ENCODE measurements around the gene SLC35C1. TPM values are rescaled to one million over a fixed set of nuclear protein-coding genes. Genes with fewer than 3 reads are reported as not detected.
A peak's percentile ranks its signal among the peaks of the same experiment; 100 is the strongest.

The SLC35C1 gene
- total and polyA plus RNA-seq, 9 of the 15 experiments (the other 6 are each of a cell fraction or from before 2014, with no cell fraction given): 0.65 to 13.1 (median 2.4) TPM

DNA sequence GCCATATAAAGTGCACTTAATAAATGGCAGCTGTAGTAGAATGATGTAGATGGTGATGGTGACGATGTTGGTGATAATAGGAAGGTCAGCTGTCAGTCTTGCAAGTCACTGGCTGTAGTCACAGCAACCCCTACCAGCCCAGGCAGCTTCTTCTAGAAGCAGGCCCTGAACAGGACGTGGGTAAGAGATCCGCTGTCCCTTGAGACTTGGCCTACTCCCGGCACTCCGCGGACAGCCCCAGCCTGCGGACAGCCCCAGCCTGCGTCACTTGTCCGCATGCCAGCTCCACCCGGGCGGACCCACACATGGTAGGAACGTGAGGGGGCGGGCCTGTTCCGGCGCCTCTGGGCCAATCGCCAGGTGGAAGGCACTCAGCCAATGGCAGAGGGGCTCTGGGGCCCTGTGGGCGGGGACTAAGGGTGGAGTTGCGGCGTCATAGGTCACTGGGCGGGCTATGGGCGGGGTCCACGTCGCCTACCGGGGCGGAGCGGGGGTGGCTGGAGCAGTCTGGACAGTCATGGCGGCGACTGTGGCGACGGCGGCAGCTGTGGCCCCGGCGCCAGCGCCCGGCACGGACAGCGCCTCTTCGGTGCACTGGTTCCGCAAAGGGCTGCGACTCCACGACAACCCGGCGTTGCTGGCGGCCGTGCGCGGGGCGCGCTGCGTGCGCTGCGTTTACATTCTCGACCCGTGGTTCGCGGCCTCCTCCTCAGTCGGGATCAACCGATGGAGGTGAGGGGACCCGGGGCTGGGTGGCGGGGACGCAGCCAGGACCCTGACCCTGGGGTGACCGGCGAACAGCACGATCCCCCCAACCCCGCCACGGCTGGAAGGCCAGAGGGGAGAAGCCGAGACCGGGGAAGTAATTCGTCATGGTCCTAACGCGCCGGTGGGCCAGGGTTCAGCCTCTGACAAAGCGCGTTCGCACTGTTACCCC is 42.3 kb downstream of the SLC35C1 start, which contains the start of gene CRY2:
TSS of gene CRY2 (plus strand) at position 502 of the 937 bp plus-strand sequence. CDS start at position 518, 16 bp downstream.
- POLR2A ChIA-PET: interaction anchor here (0.5 to 2.1 kb wide), 11 partner anchors 10 to 513 kb away, joined by 3 to 7 read pairs (median 4); no protein-coding TSS in a partner anchor
- peaks cover 14 to 21% of the 10 kb centered on the region in 2 experiments for H3K4me1 ChIP-seq (replicated peaks in 1 of 2; ENCODE audit: control insufficient read depth in 2 of 2, insufficient read depth in 2 of 2, low read length in 2 of 2)
- no peak for TF ChIP-seq ZNF586 (CRISPR knock-in tag; conservative IDR thresholded peaks at IDR 0.05)
- peak; percentile 85 for TF ChIP-seq HNRNPLL (IDR thresholded peaks at IDR 0.05; ENCODE audit: low read depth, low read length, poor library complexity, severe bottlenecking)
- TF ChIP-seq ASH1L (IDR thresholded peaks at IDR 0.05; ENCODE audit: borderline replicate concordance, low read depth, partially characterized antibody): no peak
- peak; percentile 98 for TF ChIP-seq ZFX (CRISPR knock-in tag; IDR thresholded peaks at IDR 0.05)
- peak; percentile 31; the same call in 1 of the 2 replicates for TF ChIP-seq TRIM28 (IDR thresholded peaks at IDR 0.05)
- no peak for TF ChIP-seq NCOA4 (IDR thresholded peaks at IDR 0.05; ENCODE audit: partially characterized antibody)
- no peak for TF ChIP-seq PHF21A (IDR thresholded peaks at IDR 0.05; ENCODE audit: borderline replicate concordance, low read depth)
- no peak for TF ChIP-seq PYGO2 (tag; IDR thresholded peaks at IDR 0.05)
- no peak for TF ChIP-seq EZH2 (IDR thresholded peaks at IDR 0.05; ENCODE audit: borderline replicate concordance, low read depth, low read length)
- TF ChIP-seq CEBPG (CRISPR knock-in tag; IDR thresholded peaks at IDR 0.05): peak; percentile 54; the same call in 1 of the 2 replicates
- no peak for TF ChIP-seq CEBPG (tag; conservative IDR thresholded peaks at IDR 0.05 in 1 of 2, IDR thresholded peaks at IDR 0.05 in 1 of 2)
- TF ChIP-seq, protein P1, sequence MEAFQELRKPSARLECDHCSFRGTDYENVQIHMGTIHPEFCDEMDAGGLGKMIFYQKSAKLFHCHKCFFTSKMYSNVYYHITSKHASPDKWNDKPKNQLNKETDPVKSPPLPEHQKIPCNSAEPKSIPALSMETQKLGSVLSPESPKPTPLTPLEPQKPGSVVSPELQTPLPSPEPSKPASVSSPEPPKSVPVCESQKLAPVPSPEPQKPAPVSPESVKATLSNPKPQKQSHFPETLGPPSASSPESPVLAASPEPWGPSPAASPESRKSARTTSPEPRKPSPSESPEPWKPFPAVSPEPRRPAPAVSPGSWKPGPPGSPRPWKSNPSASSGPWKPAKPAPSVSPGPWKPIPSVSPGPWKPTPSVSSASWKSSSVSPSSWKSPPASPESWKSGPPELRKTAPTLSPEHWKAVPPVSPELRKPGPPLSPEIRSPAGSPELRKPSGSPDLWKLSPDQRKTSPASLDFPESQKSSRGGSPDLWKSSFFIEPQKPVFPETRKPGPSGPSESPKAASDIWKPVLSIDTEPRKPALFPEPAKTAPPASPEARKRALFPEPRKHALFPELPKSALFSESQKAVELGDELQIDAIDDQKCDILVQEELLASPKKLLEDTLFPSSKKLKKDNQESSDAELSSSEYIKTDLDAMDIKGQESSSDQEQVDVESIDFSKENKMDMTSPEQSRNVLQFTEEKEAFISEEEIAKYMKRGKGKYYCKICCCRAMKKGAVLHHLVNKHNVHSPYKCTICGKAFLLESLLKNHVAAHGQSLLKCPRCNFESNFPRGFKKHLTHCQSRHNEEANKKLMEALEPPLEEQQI (IDR thresholded peaks at IDR 0.05): no peak
- TF ChIP-seq ZNF592 (IDR thresholded peaks at IDR 0.05): peak; percentile 59; the same call in 1 of the 2 replicates

More for the DNA sequence above, 42.3 kb downstream of the SLC35C1 start, which contains the start of gene CRY2:
- Histone ChIP-seq H3K79me2 (ENCODE audit: control insufficient read depth, insufficient read depth, low read length) (peaks cover 47% of the 10 kb centered on the region), H2AFZ (ENCODE audit: low read depth, low read length) (peak within 1 kb of the TSS; percentile 96), H3K4me2 (ENCODE audit: insufficient read depth, low read length) (peak within 1 kb of the TSS; percentile 99), H3K9ac (ENCODE audit: insufficient read depth in 1 of 2, low read depth in 2 of 2, low read length in 2 of 2) (peak within 1 kb of the TSS; percentile 88 to 99), H3K9me3 (replicated peaks; ENCODE audit: control insufficient read depth, insufficient read depth, low read depth, low read length) (no peaks in the 10 kb centered on the region), H3K36me3 (ENCODE audit: control insufficient read depth, insufficient read depth, low read length) (peaks cover 18% of the 10 kb centered on the region; the same call in 2 of the 3 replicates), H3K9me1 (ENCODE audit: control insufficient read depth, insufficient read depth, low read length) (no peaks in the 10 kb centered on the region), H3K27ac (ENCODE audit: extremely low read depth, low read depth, low read length) (peak within 1 kb of the TSS; percentile 88), H4K20me1 (replicated peaks; ENCODE audit: control insufficient read depth, insufficient read depth, low read length) (peaks cover 23% of the 10 kb centered on the region), H3K27me3 (ENCODE audit: control insufficient read depth in 2 of 2, insufficient read depth in 2 of 2, low read length in 2 of 2) (no peaks in the 10 kb centered on the region), H3K4me3 (peak within 1 kb of the TSS; percentile 100)
- no TSS peak for BruUV-seq (replicated peaks)
- CTCF ChIA-PET (ENCODE audit: low intra/inter-chr PET ratio): no interaction called here
- intact Hi-C loops (cut with micrococcal nuclease) (loop anchor here (5.0 kb wide), 1 partner anchor 40 kb away; the partner anchor contains the start of gene SLC35C1), in situ Hi-C loops (cut with MboI) (no loop called here)
- peak; percentile 80 for FAIRE-seq
- ATAC-seq: peak; percentile 94
- DNase-seq (ENCODE audit: extremely low read depth in 1 of 4, low spot score in 3 of 4): peak; percentile 99
- 1% methylated on average over 53 of the region's 75 CpGs for WGBS (ENCODE audit: insufficient coverage, low coverage, missing lambda C conversion rate)

Measured in K562 (cell line).